Neural cell (in vitro differentiated cells): Measurements from ENCODE around the gene PEX11B.

ENCODE experiments used
- EZH2 ChIP-seq: fragments of 200-600, 300-800 bp; shearing (Covaris generic), sonication (generic); IDR thresholded peaks from 2 replicates; pipeline ENCODE4 v1.6.1; 2014; ENCODE audit warnings: antibody characterized with exemption, low read length, borderline replicate concordance, mild to moderate bottlenecking; ENCODE audit not compliant: insufficient read depth, poor library complexity, severe bottlenecking
- MXI1 ChIP-seq: fragments of 450-650 bp; conservative IDR thresholded peaks from 2 replicates; pipeline ENCODE4 v1.6.1; 2014; ENCODE audit warnings: antibody characterized with exemption, mild to moderate bottlenecking; ENCODE audit not compliant: poor library complexity, severe bottlenecking
- POLR2AphosphoS5 ChIP-seq: IDR thresholded peaks from 2 replicates; pipeline ENCODE4 v1.6.1; 2012
- SMC3 ChIP-seq: fragments of 450-650 bp; conservative IDR thresholded peaks from 2 replicates; pipeline ENCODE4 v1.6.1; 2014; ENCODE audit warnings: antibody characterized with exemption, mild to moderate bottlenecking, moderate library complexity; ENCODE audit not compliant: poor library complexity
- TF ChIP-seq, protein P1 (sequence below): fragments of 450-650 bp; IDR thresholded peaks from 2 replicates; pipeline ENCODE4 v1.5.1; 2014; ENCODE audit warnings: antibody characterized with exemption, mild to moderate bottlenecking, moderate library complexity; ENCODE audit not compliant: poor library complexity, severe bottlenecking

DNA sequence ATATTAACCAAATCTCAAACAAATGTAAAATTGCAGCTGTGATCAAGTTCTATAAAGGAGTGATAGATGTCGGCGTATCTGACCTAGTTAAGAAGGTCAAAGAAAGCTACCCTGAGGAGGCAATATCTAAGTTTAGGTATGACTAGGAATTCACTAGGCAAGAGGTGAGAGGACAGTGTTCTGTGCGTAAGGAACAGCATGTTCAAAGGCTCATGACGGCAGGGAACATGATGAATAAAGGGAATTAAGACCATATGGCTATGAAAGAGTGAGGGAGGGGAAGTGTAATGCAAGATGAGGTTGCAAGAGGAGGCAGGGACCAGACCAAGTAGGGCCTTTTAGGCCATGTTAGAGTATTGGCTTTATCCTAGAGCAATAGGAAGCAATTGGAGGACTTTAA, 30.7 kb upstream of the PEX11B start:
- TF ChIP-seq, protein P1, sequence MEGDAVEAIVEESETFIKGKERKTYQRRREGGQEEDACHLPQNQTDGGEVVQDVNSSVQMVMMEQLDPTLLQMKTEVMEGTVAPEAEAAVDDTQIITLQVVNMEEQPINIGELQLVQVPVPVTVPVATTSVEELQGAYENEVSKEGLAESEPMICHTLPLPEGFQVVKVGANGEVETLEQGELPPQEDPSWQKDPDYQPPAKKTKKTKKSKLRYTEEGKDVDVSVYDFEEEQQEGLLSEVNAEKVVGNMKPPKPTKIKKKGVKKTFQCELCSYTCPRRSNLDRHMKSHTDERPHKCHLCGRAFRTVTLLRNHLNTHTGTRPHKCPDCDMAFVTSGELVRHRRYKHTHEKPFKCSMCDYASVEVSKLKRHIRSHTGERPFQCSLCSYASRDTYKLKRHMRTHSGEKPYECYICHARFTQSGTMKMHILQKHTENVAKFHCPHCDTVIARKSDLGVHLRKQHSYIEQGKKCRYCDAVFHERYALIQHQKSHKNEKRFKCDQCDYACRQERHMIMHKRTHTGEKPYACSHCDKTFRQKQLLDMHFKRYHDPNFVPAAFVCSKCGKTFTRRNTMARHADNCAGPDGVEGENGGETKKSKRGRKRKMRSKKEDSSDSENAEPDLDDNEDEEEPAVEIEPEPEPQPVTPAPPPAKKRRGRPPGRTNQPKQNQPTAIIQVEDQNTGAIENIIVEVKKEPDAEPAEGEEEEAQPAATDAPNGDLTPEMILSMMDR = no peak
- TF ChIP-seq EZH2 = no peak
- no peak for TF ChIP-seq MXI1
- no peak for TF ChIP-seq SMC3
- no peak for TF ChIP-seq POLR2AphosphoS5
